K562 (cell line): ENCODE measurements around the gene GHR. TPM values are rescaled to one million over a fixed set of nuclear protein-coding genes. Genes with fewer than 3 reads are reported as not detected.

Experiments
- ATAC-seq: fragments of 200-7000 bp; cut with Tn5 transposase; 3 replicates; pipeline ENCODE4 v1.9.1; 2020; ENCODE audit warnings: moderate library complexity
- BruUV-seq: library from RNA; stranded (reverse); fragments of 400-500 nt; replicated peaks from 2 replicates; lab custom pipeline; 2021; lab: Mats Ljungman, UMichigan
- CTCF ChIA-PET: fragments of 300-600 bp; formaldehyde crosslinking; extraction: SDS; loops from one replicate; lab custom pipeline; 2021; ENCODE audit warnings: low intra/inter-chr PET ratio; lab: Yijun Ruan, JAX
- POLR2A ChIA-PET: fragments of 300-600, 350-650 bp; sonication (Branson Sonifier 250); formaldehyde crosslinking; extraction: SDS; loops from one replicate; lab custom pipeline; 2021; ENCODE audit warnings: antibody characterized with exemption, inconsistent platforms; lab: Yijun Ruan, JAX
- DNase-seq, 4 experiments: peaks; one replicate each; pipeline versions ENCODE4 v3.0.0 to v3.0.0-alpha.2; 2011 to 2018; ENCODE audit warnings: low spot score in 3 of 4, mixed read lengths in 3 of 4; ENCODE audit errors: extremely low read depth in 1 of 4
- FAIRE-seq: peaks from 2 replicates; lab custom pipeline; 2011; peaks lifted over from hg19 to GRCh38; lab: Jason Lieb, UNC
- H2AFZ ChIP-seq: 2 replicates; pipeline ENCODE4 v1.6.0; 2011; ENCODE audit warnings: low read depth, low read length, control low read depth, inconsistent platforms
- H3K27ac ChIP-seq: fragments of 200-600 bp; 3 replicates; pipeline ENCODE4 v1.8.0; 2011; ENCODE audit warnings: low read depth, mild to moderate bottlenecking, control low read depth, inconsistent platforms, low read length, moderate library complexity, mixed read lengths; ENCODE audit errors: extremely low read depth
- H3K27me3 ChIP-seq, 2 experiments: fragments of 300-600 bp in 1 of 2; 2 replicates in 1 of 2; 3 replicates in 1 of 2; pipeline versions ENCODE4 v1.6.0 to v1.8.0; 2011; ENCODE audit warnings: inconsistent platforms in 2 of 2, low read length in 2 of 2, mild to moderate bottlenecking in 1 of 2, mixed read lengths in 1 of 2, moderate library complexity in 1 of 2; ENCODE audit not compliant: control insufficient read depth in 2 of 2, insufficient read depth in 2 of 2
- H3K36me3 ChIP-seq: fragments of 300-600 bp; 3 replicates; pipeline ENCODE4 v1.8.0; 2011; ENCODE audit warnings: mild to moderate bottlenecking, low read length, inconsistent platforms; ENCODE audit not compliant: control insufficient read depth, insufficient read depth
- H3K4me1 ChIP-seq, 2 experiments: fragments of 200-600 bp in 1 of 2; replicated peaks in 1 of 2; 2 replicates in 1 of 2; 3 replicates in 1 of 2; pipeline versions ENCODE4 v1.5.1 to v1.8.0; 2011; ENCODE audit warnings: inconsistent platforms in 2 of 2, low read length in 2 of 2, mild to moderate bottlenecking in 1 of 2, mixed read lengths in 1 of 2, moderate library complexity in 1 of 2; ENCODE audit not compliant: control insufficient read depth in 2 of 2, insufficient read depth in 2 of 2
- H3K4me2 ChIP-seq: 2 replicates; pipeline ENCODE4 v1.6.1; 2011; ENCODE audit warnings: low read length, control low read depth, inconsistent platforms, mixed read lengths; ENCODE audit not compliant: insufficient read depth
- H3K4me3 ChIP-seq: fragments of 200-600 bp; sonication (generic), shearing (Covaris generic); 2 replicates; pipeline ENCODE4 v1.5.1; 2016; ENCODE audit warnings: control low read depth, inconsistent platforms
- H3K79me2 ChIP-seq: fragments of 200-600 bp; 3 replicates; pipeline ENCODE4 v1.8.0; 2011; ENCODE audit warnings: low read length, inconsistent platforms; ENCODE audit not compliant: control insufficient read depth, insufficient read depth
- H3K9ac ChIP-seq, 2 experiments: 2 replicates each; pipeline versions ENCODE4 v1.6.0 to v1.6.1; 2011; ENCODE audit warnings: low read depth in 2 of 2, low read length in 2 of 2, control low read depth in 1 of 2, inconsistent platforms in 1 of 2, mild to moderate bottlenecking in 1 of 2, mixed read lengths in 1 of 2; ENCODE audit not compliant: insufficient read depth in 1 of 2
- H3K9me1 ChIP-seq: one replicate; pipeline ENCODE4 v1.6.0; 2011; ENCODE audit warnings: inconsistent platforms, mild to moderate bottlenecking, low read length, moderate library complexity; ENCODE audit not compliant: control insufficient read depth, insufficient read depth
- H3K9me3 ChIP-seq: replicated peaks from 2 replicates; pipeline ENCODE4 v1.5.1; 2011; ENCODE audit warnings: low read depth, low read length, inconsistent platforms; ENCODE audit not compliant: control insufficient read depth, insufficient read depth
- H4K20me1 ChIP-seq: replicated peaks from 2 replicates; pipeline ENCODE4 v1.6.1; 2011; ENCODE audit warnings: low read length, inconsistent platforms, mixed read lengths; ENCODE audit not compliant: control insufficient read depth, insufficient read depth
- BACH1 ChIP-seq: fragments of 200-800 bp; sonication (Bioruptor generic); IDR thresholded peaks from 2 replicates; pipeline ENCODE4 v1.6.1; 2016; ENCODE audit warnings: missing genetic modification characterization, missing compliant biosample characterization
- BMI1 ChIP-seq: fragments of 150-350 bp; IDR thresholded peaks from 2 replicates; pipeline ENCODE4 v1.6.1; 2014; ENCODE audit warnings: low read length
- ZNF143 ChIP-seq: sonication (generic); formaldehyde crosslinking; IDR thresholded peaks from 2 replicates; pipeline ENCODE4 v1.9.0; 2022; ENCODE audit warnings: mild to moderate bottlenecking, missing genetic modification reagents
- ZNF23 ChIP-seq: fragments of 250-450 bp; sonication (Bioruptor Pico); IDR thresholded peaks from 2 replicates; pipeline ENCODE4 v1.4.0; 2020; ENCODE audit warnings: mild to moderate bottlenecking
- ZNF398 ChIP-seq: fragments of 250-450 bp; sonication (Bioruptor Pico); IDR thresholded peaks from 2 replicates; pipeline ENCODE4 v1.8.0; 2021; ENCODE audit warnings: moderate library complexity, mild to moderate bottlenecking, inconsistent platforms
- WGBS: fragments of 100-300 bp; shearing (Covaris generic); methylation state at CpG from one replicate; pipeline ENCODE4 v1.1.6; 2016; ENCODE audit warnings: low coverage, mixed read lengths; ENCODE audit not compliant: insufficient coverage; ENCODE audit errors: missing lambda C conversion rate; 5-methylcytosine and 5-hydroxymethylcytosine counted together
- in situ Hi-C: fragments of 300-500 bp; cut with MboI; formaldehyde crosslinking; loops from 4 replicates; pipeline ENCODE4 v1.15.0; 2018; ENCODE audit warnings: inconsistent platforms, mixed read lengths
- intact Hi-C: fragments of 100-400 bp; cut with micrococcal nuclease; formaldehyde crosslinking; loops from 2 replicates; pipeline ENCODE4 v1.14.2; 2022
- polyA plus RNA-seq, 8 experiments: library from polyadenylated mRNA; depleted of rRNA in 4 of 8; stranded (reverse) in 5 of 8; unstranded in 3 of 8; fragments of >200 nt; fragmentation: Nextera tagmentation in 2 of 8; fragmentation: Illumina TruSeq in 1 of 8; extraction: Ambion mirVana in 2 of 8; extraction: Trizol in 1 of 8; gene quantifications; 2 replicates each; pipeline versions ENCODE4 v1.2.1 to v1.2.3, GENCODE V29; 2011 to 2014; ENCODE audit warnings: inconsistent platforms in 1 of 8, missing spikeins in 1 of 8
- total RNA-seq, 7 experiments: library from RNA; depleted of rRNA in 6 of 7; stranded (reverse); fragments of >200 nt in 6 of 7; fragmentation: Illumina TruSeq in 2 of 7; extraction: Trizol in 2 of 7; gene quantifications; 2 replicates each; pipeline versions ENCODE4 v1.2.1 to v1.2.3, GENCODE V29; 2011 to 2021; ENCODE audit warnings: low replicate concordance in 1 of 7
- TF ChIP-seq, protein P1 (sequence below), 2 experiments: fragments of 450-650 bp in 1 of 2; sonication (generic) in 1 of 2; formaldehyde crosslinking in 1 of 2; IDR thresholded peaks; 2 replicates each; pipeline versions ENCODE4 v1.7.1 to v1.9.0; 2016 to 2022; ENCODE audit warnings: inconsistent platforms in 1 of 2, mild to moderate bottlenecking in 1 of 2, missing genetic modification reagents in 1 of 2
- TF ChIP-seq, protein P2 (sequence below): sonication (generic); formaldehyde crosslinking; IDR thresholded peaks from 2 replicates; pipeline ENCODE4 v1.8.0; 2022; ENCODE audit warnings: missing genetic modification reagents, mild to moderate bottlenecking, borderline replicate concordance

Gene GHR
- total and polyA plus RNA-seq, 9 of the 15 experiments (the other 6 are each of a cell fraction or from before 2014, with no cell fraction given): 0.01 to 0.13 (median 0.07) TPM; not detected in 5

DNA sequence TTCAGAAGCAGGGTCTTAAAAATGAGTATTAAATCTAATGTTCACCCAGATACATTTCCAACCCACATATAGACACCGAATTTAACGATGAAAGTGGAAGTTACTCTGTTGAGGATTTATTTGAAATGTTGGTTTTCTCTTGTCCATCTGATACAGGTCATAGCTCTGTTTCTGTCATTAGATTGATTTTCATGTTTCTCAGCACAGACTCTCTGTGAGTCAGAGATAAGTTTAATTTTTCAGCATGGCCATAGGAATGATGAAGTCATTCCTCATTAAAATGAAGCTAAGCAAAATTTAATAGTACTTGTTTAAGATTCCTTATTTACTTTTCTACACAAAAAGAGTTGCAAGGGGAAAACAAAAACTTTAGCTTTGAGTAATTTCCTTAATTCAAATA lies 38.8 kb downstream of the GHR start (continued):
- TF ChIP-seq BMI1 (no peak), ZNF23 (no peak), BACH1 (tag) (no peak), ZNF143 (CRISPR knock-in tag) (no peak)

- H3K27ac ChIP-seq: no peak overlapping the region
- no peaks in the 10 kb centered on the region for H3K9me3 ChIP-seq
- H4K20me1 ChIP-seq: no peaks in the 10 kb centered on the region
- CTCF ChIA-PET: no interaction called here
- POLR2A ChIA-PET: interaction anchor here (0.7 to 1.1 kb wide), 2 partner anchors 8 to 37 kb away, joined by 3 to 4 read pairs; no protein-coding TSS in a partner anchor
- 0% methylated on average over 5 of the region's 5 CpGs for WGBS
- in situ Hi-C loops: no loop called here
- BruUV-seq: no TSS peak
- no peak overlapping the region for H3K4me2 ChIP-seq
- no peak overlapping the region for H3K4me3 ChIP-seq
- no peaks in the 10 kb centered on the region for H3K79me2 ChIP-seq
- ATAC-seq (no peak), FAIRE-seq (no peak), DNase-seq (no peak)
- H2AFZ ChIP-seq: no peak overlapping the region
- intact Hi-C loops: no loop called here
- no peak overlapping the region for H3K9ac ChIP-seq
- no peaks in the 10 kb centered on the region for H3K9me1 ChIP-seq
- H3K4me1 ChIP-seq: no peaks in the 10 kb centered on the region
- no peaks in the 10 kb centered on the region for H3K36me3 ChIP-seq
- H3K27me3 ChIP-seq: peaks cover 4 to 13% of the 10 kb centered on the region in 2 experiments; a peak in 3 of 5 replicates
- TF ChIP-seq, protein P1, sequence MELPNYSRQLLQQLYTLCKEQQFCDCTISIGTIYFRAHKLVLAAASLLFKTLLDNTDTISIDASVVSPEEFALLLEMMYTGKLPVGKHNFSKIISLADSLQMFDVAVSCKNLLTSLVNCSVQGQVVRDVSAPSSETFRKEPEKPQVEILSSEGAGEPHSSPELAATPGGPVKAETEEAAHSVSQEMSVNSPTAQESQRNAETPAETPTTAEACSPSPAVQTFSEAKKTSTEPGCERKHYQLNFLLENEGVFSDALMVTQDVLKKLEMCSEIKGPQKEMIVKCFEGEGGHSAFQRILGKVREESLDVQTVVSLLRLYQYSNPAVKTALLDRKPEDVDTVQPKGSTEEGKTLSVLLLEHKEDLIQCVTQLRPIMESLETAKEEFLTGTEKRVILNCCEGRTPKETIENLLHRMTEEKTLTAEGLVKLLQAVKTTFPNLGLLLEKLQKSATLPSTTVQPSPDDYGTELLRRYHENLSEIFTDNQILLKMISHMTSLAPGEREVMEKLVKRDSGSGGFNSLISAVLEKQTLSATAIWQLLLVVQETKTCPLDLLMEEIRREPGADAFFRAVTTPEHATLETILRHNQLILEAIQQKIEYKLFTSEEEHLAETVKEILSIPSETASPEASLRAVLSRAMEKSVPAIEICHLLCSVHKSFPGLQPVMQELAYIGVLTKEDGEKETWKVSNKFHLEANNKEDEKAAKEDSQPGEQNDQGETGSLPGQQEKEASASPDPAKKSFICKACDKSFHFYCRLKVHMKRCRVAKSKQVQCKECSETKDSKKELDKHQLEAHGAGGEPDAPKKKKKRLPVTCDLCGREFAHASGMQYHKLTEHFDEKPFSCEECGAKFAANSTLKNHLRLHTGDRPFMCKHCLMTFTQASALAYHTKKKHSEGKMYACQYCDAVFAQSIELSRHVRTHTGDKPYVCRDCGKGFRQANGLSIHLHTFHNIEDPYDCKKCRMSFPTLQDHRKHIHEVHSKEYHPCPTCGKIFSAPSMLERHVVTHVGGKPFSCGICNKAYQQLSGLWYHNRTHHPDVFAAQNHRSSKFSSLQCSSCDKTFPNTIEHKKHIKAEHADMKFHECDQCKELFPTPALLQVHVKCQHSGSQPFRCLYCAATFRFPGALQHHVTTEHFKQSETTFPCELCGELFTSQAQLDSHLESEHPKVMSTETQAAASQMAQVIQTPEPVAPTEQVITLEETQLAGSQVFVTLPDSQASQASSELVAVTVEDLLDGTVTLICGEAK (IDR thresholded peaks at IDR 0.05): no peak
- TF ChIP-seq, protein P1 (CRISPR knock-in tag; IDR thresholded peaks at IDR 0.05): no peak
- TF ChIP-seq ZNF398 (CRISPR knock-in tag): no peak
- TF ChIP-seq, protein P2, sequence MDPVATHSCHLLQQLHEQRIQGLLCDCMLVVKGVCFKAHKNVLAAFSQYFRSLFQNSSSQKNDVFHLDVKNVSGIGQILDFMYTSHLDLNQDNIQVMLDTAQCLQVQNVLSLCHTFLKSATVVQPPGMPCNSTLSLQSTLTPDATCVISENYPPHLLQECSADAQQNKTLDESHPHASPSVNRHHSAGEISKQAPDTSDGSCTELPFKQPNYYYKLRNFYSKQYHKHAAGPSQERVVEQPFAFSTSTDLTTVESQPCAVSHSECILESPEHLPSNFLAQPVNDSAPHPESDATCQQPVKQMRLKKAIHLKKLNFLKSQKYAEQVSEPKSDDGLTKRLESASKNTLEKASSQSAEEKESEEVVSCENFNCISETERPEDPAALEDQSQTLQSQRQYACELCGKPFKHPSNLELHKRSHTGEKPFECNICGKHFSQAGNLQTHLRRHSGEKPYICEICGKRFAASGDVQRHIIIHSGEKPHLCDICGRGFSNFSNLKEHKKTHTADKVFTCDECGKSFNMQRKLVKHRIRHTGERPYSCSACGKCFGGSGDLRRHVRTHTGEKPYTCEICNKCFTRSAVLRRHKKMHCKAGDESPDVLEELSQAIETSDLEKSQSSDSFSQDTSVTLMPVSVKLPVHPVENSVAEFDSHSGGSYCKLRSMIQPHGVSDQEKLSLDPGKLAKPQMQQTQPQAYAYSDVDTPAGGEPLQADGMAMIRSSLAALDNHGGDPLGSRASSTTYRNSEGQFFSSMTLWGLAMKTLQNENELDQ (CRISPR knock-in tag): no peak
These were observed 44.3 kb downstream of the GHR start for GRCh38 chr5:42467572-42467971.
